ENCODE results near the gene P3H3.
A peak's percentile ranks its signal among the peaks of the same experiment; 100 is the strongest.
"Not testable (repeated sequence)": the region's sequence is repeated elsewhere in the genome, so short reads cannot be mapped to it uniquely, and the experiment has no call there.

Gene P3H3

GRCh38 chr12:6869049-6870021 lies 41.1 kb downstream of the P3H3 start:
- DNase-seq = peak; percentile 64

- not testable (repeated sequence) for DNase-seq
These were observed 42.1 kb downstream of the P3H3 start for GRCh38 chr12:6870304-6870703.

DNA sequence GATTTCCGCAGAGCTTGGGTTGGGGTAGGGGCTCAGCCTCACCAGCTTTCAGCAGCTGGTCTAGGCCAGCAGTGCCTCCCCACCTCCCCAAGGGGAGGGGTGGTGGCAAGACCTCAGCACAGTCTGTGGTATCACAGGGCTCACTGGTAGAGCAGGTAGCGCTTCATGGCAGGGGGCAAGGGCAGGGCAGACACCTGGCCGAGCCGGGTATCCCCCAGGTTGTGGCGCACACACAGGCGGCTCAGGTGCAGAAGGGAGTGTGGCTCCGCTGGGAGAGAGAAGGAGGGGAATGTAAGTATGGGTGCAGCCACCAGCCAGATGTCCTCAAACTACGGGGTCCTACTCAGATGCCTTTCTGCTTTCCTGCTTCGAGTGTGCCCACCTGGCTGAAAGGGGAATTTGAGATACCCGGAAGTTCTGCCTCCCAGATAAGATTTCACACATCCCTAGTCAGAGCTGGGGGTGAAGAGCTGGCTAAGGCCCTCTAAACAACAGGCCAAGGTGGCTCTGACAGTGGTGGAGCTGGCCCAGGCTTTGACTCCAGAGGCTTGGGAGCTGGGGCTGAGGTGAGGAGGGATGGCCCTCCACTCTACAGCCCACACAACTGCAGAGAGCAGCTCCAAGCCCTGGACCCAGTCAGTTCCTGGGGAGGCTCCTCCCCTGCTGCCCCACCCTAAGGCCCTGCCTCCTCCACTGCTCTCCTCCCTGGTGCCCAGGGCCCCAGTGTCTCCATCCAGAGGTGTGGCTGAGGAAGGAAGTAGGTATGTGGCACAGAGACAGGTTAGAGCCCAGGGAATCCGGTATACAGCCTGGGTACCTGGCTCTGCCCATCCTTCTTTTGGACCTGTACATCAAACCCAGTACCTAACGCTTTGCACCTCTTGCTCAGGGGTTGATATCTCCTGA lies 43.1 kb downstream of the P3H3 start:
- no peak for DNase-seq

DNA sequence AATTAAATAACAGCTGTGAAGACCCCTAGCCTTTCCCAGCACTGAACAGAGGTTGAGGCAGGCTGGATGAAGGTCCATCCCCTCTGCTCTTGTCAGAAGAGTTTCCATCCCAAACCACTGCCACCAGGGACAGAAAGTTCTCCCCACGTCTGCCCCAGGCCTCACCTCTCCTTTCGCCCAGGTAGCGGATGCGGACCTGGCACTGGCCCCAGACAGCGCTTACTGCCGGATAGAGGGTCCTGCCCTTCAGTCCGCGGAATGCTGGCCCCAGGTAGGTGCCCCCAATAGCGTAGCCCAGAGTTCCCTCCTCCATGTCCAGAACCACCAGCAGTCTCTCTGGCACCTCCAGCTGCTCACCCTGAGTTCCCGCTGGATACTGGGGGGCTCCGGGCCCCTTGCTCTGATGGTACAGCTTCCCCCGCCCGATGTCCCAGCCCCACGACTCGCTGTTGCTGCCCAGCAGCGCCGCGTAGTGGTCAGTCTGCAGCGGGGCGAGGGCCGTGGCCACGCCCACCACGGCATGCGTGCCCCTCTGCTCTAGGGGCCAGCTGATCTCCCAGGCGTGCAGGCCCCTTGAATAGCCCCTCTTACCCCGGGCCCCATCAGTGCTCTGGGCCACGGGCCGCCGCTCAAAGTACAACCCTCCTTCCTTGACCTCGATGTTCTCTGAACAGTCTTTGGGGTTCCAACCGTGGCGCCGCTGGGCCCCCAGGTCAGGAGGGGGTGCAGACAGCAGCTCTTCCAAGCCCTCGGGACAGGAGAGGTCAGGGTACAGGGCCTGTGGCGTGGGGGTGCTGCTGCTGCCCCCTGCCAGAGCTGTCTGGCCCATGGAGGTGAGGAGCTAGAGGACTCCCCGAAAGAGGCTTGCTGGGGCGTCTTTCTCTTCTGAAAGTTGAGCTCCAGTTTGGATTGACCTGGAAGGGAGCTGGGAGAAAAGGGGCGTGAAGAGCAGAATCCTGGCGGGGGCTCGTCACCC lies 44.2 kb downstream of the P3H3 start:
- peak; percentile 54 for DNase-seq

GRCh38 chr12:6873094-6874014 lies 45.1 kb downstream of the P3H3 start, which contains the start of gene SPSB2:
Gene SPSB2, minus strand, starts transcription at chr12:6873303. Its CDS starts 402 bp downstream, at chr12:6872901.
- peak; percentile 82 for DNase-seq

- DNase-seq = not testable (repeated sequence)
These were observed 45.8 kb downstream of the P3H3 start for GRCh38 chr12:6874015-6874368.

DNA sequence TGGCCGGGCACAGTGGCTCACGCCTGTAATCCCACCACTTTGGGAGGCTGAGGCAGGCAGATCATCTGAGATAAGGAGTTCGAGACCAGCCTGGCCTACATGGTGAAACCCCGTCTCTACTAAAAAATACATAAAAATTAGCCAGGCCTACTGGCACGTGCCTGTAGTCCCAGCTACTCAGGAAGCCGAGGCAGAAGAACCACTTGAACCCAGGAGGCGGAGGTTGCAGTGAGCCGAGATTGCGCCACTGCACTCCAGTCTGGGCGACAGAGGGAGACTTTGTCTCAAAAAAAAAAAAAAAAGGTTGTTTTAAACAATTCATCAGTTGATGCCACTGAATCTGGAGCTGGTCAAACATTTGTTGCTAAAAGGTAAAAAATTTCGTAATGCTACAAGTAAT lies 51.6 kb downstream of the P3H3 start:
- not testable (repeated sequence) for DNase-seq

GRCh38 chr12:6883252-6883651 lies 55.0 kb downstream of the P3H3 start:
- no peak for DNase-seq

DNA sequence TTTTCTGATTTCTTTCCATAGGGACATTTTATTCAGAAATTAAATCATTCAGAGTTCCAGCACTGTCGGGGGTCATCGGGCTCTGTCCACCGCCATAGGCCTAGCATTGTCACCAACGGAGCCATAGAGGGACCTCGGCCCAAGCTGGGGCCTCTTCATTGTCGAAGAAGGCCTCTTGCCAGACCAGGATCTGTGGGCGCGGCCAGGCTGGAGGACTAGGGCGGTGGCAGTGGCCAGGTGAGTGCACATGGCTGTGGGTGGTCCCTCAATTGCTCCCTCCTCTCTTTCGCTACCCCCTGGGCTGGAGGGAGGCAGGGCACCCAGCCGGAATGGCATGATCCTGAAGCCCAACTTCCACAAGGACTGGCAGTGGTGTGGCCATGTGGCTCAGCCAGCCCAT lies 55.5 kb downstream of the P3H3 start:
- no peak for DNase-seq

GRCh38 chr12:6884539-6884938 lies 56.3 kb downstream of the P3H3 start:
- no peak for DNase-seq

DNA sequence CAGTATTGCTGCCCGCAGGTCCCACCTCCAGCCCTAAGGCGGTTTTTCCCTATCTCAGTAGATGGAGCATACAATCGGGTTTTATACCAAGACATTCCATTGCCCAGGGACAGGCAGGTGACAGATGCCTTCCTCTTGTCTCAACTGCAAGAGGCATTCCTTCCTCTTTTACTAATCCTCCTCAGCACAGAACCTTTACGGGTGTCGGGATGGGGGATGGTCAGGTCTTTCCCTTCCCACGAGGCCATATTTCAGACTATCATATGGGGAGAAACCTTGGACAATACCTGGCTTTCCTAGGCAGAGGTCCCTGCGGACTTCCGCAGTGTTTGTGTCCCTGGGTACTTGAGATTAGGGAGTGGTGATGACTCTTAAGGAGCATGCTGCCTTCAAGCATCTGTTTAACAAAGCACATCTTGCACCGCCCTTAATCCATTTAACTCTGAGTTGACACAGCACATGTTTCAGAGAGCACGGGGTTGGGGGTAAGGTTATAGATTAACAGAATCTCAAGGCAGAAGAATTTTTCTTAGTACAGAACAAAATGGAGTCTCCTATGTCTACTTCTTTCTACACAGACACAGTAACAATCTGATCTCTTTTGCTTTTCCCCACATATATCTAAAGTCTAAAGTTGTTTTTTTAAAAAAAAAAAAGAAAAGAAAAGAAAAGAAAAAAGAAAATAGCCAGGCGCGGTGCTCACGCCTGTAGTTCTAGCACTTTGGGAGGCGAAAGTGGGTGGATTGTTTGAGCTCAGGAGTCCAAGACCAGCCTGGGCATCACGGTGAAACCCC lies 58.2 kb downstream of the P3H3 start:
- not testable (repeated sequence) for DNase-seq

- DNase-seq = no peak
These were observed 59.3 kb downstream of the P3H3 start for GRCh38 chr12:6887460-6887859.

GRCh38 chr12:6888360-6888759 lies 60.2 kb downstream of the P3H3 start:
- no peak for DNase-seq

GRCh38 chr12:6888794-6889193 lies 60.6 kb downstream of the P3H3 start:
- not testable (repeated sequence) for DNase-seq
